Measurements from ENCODE around the gene SYNDIG1L. TPM values are rescaled to one million over a fixed set of nuclear protein-coding genes. Genes with fewer than 3 reads are reported as not detected.

Gene SYNDIG1L
- total and polyA plus RNA-seq, 2 donors (not counting 3 experiments of a cell fraction or from before 2014, with no cell fraction given): not detected

- ChIA-PET POLR2A (no interaction called here), CTCF (interaction anchor here (0.9 kb wide), 1 partner anchor 10 kb away, joined by 3 read pairs; no protein-coding TSS in a partner anchor)
- no TSS peak for BruUV-seq (replicated peaks)
- dilution Hi-C loops (cut with MboI; ENCODE audit: extremely low pct_ligation_motif_present, low sequenced_read_pairs) (no loop called here), intact Hi-C loops (cut with micrococcal nuclease) (no loop called here)
- Histone ChIP-seq H3K4me2 (ENCODE audit: insufficient read depth, low read length) (no peak overlapping the region), H4K20me1 (replicated peaks; ENCODE audit: control insufficient read depth, extremely low read depth, insufficient read depth, low read length) (no peaks in the 10 kb centered on the region), H3K4me3 (replicated peaks in 1 of 3; ENCODE audit: insufficient read depth in 1 of 3, low read depth in 1 of 3, low read length in 3 of 3) (no peak overlapping the region), H3K9me1 (replicated peaks; ENCODE audit: control insufficient read depth, extremely low read depth, insufficient read depth, low read length) (no peaks in the 10 kb centered on the region), H3K9me3 (replicated peaks; ENCODE audit: control insufficient read depth, insufficient read depth, low read length) (no peaks in the 10 kb centered on the region), H3K79me2 (ENCODE audit: control insufficient read depth, insufficient read depth, low read length) (no peaks in the 10 kb centered on the region), H3K36me3 (ENCODE audit: control insufficient read depth in 2 of 2, extremely low read depth in 1 of 2, insufficient read depth in 2 of 2, low read length in 2 of 2) (no peaks in the 10 kb centered on the region), H3K27me3 (ENCODE audit: control insufficient read depth in 2 of 2, insufficient read depth in 2 of 2, low read length in 2 of 2) (peaks cover 34 to 39% of the 10 kb centered on the region in 2 experiments), H3K27ac (ENCODE audit: insufficient read depth, low read depth, low read length) (no peak overlapping the region), H3K4me1 (ENCODE audit: control insufficient read depth, extremely low read depth, insufficient read depth, low read length) (no peaks in the 10 kb centered on the region), H3K9ac (replicated peaks; ENCODE audit: extremely low read depth, insufficient read depth, low read length) (no peak overlapping the region), H2AFZ (ENCODE audit: low read depth, low read length) (no peak overlapping the region)
- TF ChIP-seq, protein P1, sequence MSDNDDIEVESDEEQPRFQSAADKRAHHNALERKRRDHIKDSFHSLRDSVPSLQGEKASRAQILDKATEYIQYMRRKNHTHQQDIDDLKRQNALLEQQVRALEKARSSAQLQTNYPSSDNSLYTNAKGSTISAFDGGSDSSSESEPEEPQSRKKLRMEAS (IDR thresholded peaks at IDR 0.05; ENCODE audit: insufficient read depth, insufficient read length): no peak
- no peak for TF ChIP-seq POLR2AphosphoS5 (IDR thresholded peaks at IDR 0.05; ENCODE audit: insufficient read depth, low read depth, low read length)
- DNase-seq (ENCODE audit: low read depth, low spot score) (no peak), FAIRE-seq (no peak)
Measured at GRCh38 chr14:74419086-74419485, 6.9 kb downstream of the SYNDIG1L start.

DNA sequence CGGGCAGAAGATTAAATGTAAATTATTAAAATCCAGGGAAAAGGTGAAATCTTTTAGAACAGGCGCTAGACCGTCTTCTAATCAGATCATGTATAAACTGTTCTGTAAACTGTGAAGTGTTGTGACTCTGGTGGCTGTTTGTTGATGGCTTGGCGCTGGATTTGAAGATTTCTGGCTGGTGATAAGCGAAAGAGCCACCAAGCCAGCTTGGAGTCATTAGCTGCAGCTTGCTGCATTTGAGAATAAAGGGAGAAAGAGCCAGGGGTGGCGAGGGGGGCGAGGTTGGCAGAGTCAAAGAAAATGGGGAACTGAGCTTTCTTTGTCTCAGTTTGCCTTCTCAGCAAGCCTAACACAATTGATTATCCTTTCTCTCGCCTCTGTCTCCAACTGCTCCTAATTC lies 8.0 kb downstream of the SYNDIG1L start:
- dilution Hi-C loops (cut with MboI; ENCODE audit: extremely low pct_ligation_motif_present, low sequenced_read_pairs): no loop called here

More for the DNA sequence above, 8.0 kb downstream of the SYNDIG1L start:
- no peaks in the 10 kb centered on the region for H3K79me2 ChIP-seq (ENCODE audit: control insufficient read depth, insufficient read depth, low read length)
- H3K9me3 ChIP-seq (replicated peaks; ENCODE audit: control insufficient read depth, insufficient read depth, low read length): no peaks in the 10 kb centered on the region
- intact Hi-C loops (cut with micrococcal nuclease): no loop called here
- ChIA-PET POLR2A (no interaction called here), CTCF (no interaction called here)
- no TSS peak for BruUV-seq (replicated peaks)
- H3K27ac ChIP-seq (ENCODE audit: insufficient read depth, low read depth, low read length): no peak overlapping the region
- H3K9ac ChIP-seq (replicated peaks; ENCODE audit: extremely low read depth, insufficient read depth, low read length): no peak overlapping the region
- no peaks in the 10 kb centered on the region for H3K9me1 ChIP-seq (replicated peaks; ENCODE audit: control insufficient read depth, extremely low read depth, insufficient read depth, low read length)
- no peaks in the 10 kb centered on the region for H3K4me1 ChIP-seq (ENCODE audit: control insufficient read depth, extremely low read depth, insufficient read depth, low read length)
- FAIRE-seq (no peak), DNase-seq (ENCODE audit: low read depth, low spot score) (no peak)
- no peak overlapping the region for H3K4me2 ChIP-seq (ENCODE audit: insufficient read depth, low read length)
- H4K20me1 ChIP-seq (replicated peaks; ENCODE audit: control insufficient read depth, extremely low read depth, insufficient read depth, low read length): no peaks in the 10 kb centered on the region
- no peak overlapping the region for H3K4me3 ChIP-seq (replicated peaks in 1 of 3; ENCODE audit: insufficient read depth in 1 of 3, low read depth in 1 of 3, low read length in 3 of 3)
- no peak overlapping the region for H2AFZ ChIP-seq (ENCODE audit: low read depth, low read length)
- TF ChIP-seq POLR2A (IDR thresholded peaks at IDR 0.05; ENCODE audit: low read depth, low read length): no peak
- no peaks in the 10 kb centered on the region for H3K36me3 ChIP-seq (ENCODE audit: control insufficient read depth in 2 of 2, extremely low read depth in 1 of 2, insufficient read depth in 2 of 2, low read length in 2 of 2)
- H3K27me3 ChIP-seq (ENCODE audit: control insufficient read depth in 2 of 2, insufficient read depth in 2 of 2, low read length in 2 of 2): peaks cover 34 to 39% of the 10 kb centered on the region in 2 experiments
